GM23338 (cell line): ENCODE results near the gene SLCO4A1. TPM values are rescaled to one million over a fixed set of nuclear protein-coding genes. Genes with fewer than 3 reads are reported as not detected.

Source experiments
- ATAC-seq: fragments of 200-7000 bp; cut with Tn5 transposase; 3 replicates; pipeline ENCODE4 v1.9.1; 2020
- DNase-seq: peaks from one replicate; pipeline ENCODE4 v3.0.0-alpha.2; 2015; ENCODE audit warnings: low spot score
- H2AFZ ChIP-seq: fragments of 200-600 bp; sonication (generic); 2 replicates; pipeline ENCODE4 v1.8.0; 2016; ENCODE audit warnings: antibody characterized with exemption, mild to moderate bottlenecking, moderate library complexity
- H3F3A ChIP-seq: fragments of 200-600 bp; sonication (generic); replicated peaks from 2 replicates; pipeline ENCODE4 v1.8.0; 2017; ENCODE audit warnings: antibody characterized with exemption, mixed run types, low read depth
- H3K27ac ChIP-seq: fragments of 200-600 bp; sonication (generic); 2 replicates; pipeline ENCODE4 v1.6.1; 2016; ENCODE audit warnings: low read depth
- H3K27me3 ChIP-seq: fragments of 200-600 bp; sonication (generic); 2 replicates; pipeline ENCODE4 v1.8.0; 2016; ENCODE audit warnings: mild to moderate bottlenecking, mixed run types, moderate library complexity; ENCODE audit not compliant: insufficient read depth
- H3K36me3 ChIP-seq: fragments of 200-600 bp; sonication (generic); 2 replicates; pipeline ENCODE4 v1.8.0; 2016; ENCODE audit warnings: mild to moderate bottlenecking; ENCODE audit not compliant: insufficient read depth
- H3K4me1 ChIP-seq: fragments of 200-600 bp; sonication (generic); 2 replicates; pipeline ENCODE4 v1.8.0; 2016; ENCODE audit warnings: mild to moderate bottlenecking, moderate library complexity; ENCODE audit not compliant: insufficient read depth
- H3K4me2 ChIP-seq: fragments of 200-600 bp; sonication (generic); 2 replicates; pipeline ENCODE4 v1.7.1; 2017; ENCODE audit warnings: mixed run types
- H3K4me3 ChIP-seq: fragments of 200-600 bp; sonication (generic); 2 replicates; pipeline ENCODE4 v1.6.1; 2016; ENCODE audit warnings: mixed run types
- H3K79me2 ChIP-seq: fragments of 200-600 bp; sonication (generic); replicated peaks from 2 replicates; pipeline ENCODE4 v1.8.0; 2017; ENCODE audit warnings: mild to moderate bottlenecking; ENCODE audit not compliant: insufficient read depth
- H3K9me2 ChIP-seq: fragments of 200-600 bp; sonication (generic); 2 replicates; pipeline ENCODE4 v1.8.0; 2017; ENCODE audit not compliant: insufficient read depth
- H4K20me1 ChIP-seq: fragments of 200-600 bp; sonication (generic); replicated peaks from 2 replicates; pipeline ENCODE4 v1.8.0; 2017; ENCODE audit warnings: mild to moderate bottlenecking; ENCODE audit not compliant: insufficient read depth
- H3K27ac Mint-ChIP-seq: 2 replicates; pipeline ENCODE4 v1.8.0; 2020; ENCODE audit warnings: inconsistent platforms, mild to moderate bottlenecking, moderate library complexity, mixed read lengths
- H3K27me3 Mint-ChIP-seq: 3 replicates; pipeline ENCODE4 v1.8.0; 2022; ENCODE audit warnings: low read depth, mild to moderate bottlenecking, moderate library complexity, mixed read lengths, inconsistent platforms; ENCODE audit not compliant: insufficient read depth, poor library complexity
- H3K36me3 Mint-ChIP-seq: 3 replicates; pipeline ENCODE4 v1.8.0; 2021; ENCODE audit warnings: low read depth, mild to moderate bottlenecking, inconsistent platforms, moderate library complexity, mixed read lengths
- H3K4me1 Mint-ChIP-seq: 3 replicates; pipeline ENCODE4 v1.8.0; 2020; ENCODE audit warnings: mild to moderate bottlenecking, inconsistent platforms, mixed read lengths
- H3K4me3 Mint-ChIP-seq: 3 replicates; pipeline ENCODE4 v1.8.0; 2021; ENCODE audit warnings: moderate library complexity, mild to moderate bottlenecking, inconsistent platforms, mixed read lengths
- H3K9me3 Mint-ChIP-seq: 3 replicates; pipeline ENCODE4 v1.8.0; 2020; ENCODE audit warnings: moderate library complexity, mild to moderate bottlenecking, inconsistent platforms, mixed read lengths
- EZH2 ChIP-seq: fragments of 200-600 bp; sonication (generic); IDR thresholded peaks from one replicate; pipeline ENCODE4 v1.8.0; 2017; ENCODE audit warnings: antibody characterized with exemption, mild to moderate bottlenecking, low read depth; ENCODE audit not compliant: unreplicated experiment
- EZH2phosphoT487 ChIP-seq: fragments of 200-600 bp; sonication (generic); IDR thresholded peaks from one replicate; pipeline ENCODE4 v1.8.1; 2018; ENCODE audit warnings: antibody characterized with exemption; ENCODE audit not compliant: unreplicated experiment
- JUNB ChIP-seq: IDR thresholded peaks from one replicate; pipeline ENCODE4 v1.6.1; 2016; ENCODE audit warnings: antibody characterized with exemption; ENCODE audit not compliant: unreplicated experiment
- POLR2AphosphoS5 ChIP-seq: IDR thresholded peaks from 2 replicates; pipeline ENCODE4 v1.6.1; 2016; ENCODE audit warnings: antibody characterized with exemption, low read depth
- STAT1 ChIP-seq: IDR thresholded peaks from one replicate; pipeline ENCODE4 v1.6.1; 2016; ENCODE audit warnings: antibody characterized with exemption; ENCODE audit not compliant: unreplicated experiment
- ZNF114 ChIP-seq: fragments of 250-450 bp; sonication (Bioruptor Pico); IDR thresholded peaks from 2 replicates; pipeline ENCODE4 v1.5.0; 2020; ENCODE audit warnings: mild to moderate bottlenecking, moderate library complexity
- ZNF331 ChIP-seq: fragments of 250-450 bp; sonication (Bioruptor Pico); IDR thresholded peaks from 2 replicates; pipeline ENCODE4 v1.5.0; 2020; ENCODE audit warnings: low read depth, mild to moderate bottlenecking, moderate library complexity
- polyA plus RNA-seq: library from polyadenylated mRNA; unstranded; fragments of >200 nt; fragmentation: Nextera tagmentation; extraction: Ambion mirVana; gene quantifications from 2 replicates; pipeline ENCODE4 v1.2.1, GENCODE V29; 2016
- total RNA-seq: library from RNA; depleted of rRNA; stranded (reverse); fragments of >200 nt; shearing (Covaris generic); gene quantifications from 2 replicates; pipeline ENCODE4 v1.2.3, GENCODE V29; 2014
- TF ChIP-seq, protein P1 (sequence below), 2 experiments: fragments of 200-600 bp in 1 of 2; sonication (generic) in 1 of 2; conservative IDR thresholded peaks; 2 replicates each; pipeline versions ENCODE4 v1.5.1 to v1.6.1; 2016 to 2017; ENCODE audit warnings: antibody characterized with exemption in 2 of 2, low read depth in 2 of 2, mild to moderate bottlenecking in 2 of 2, moderate library complexity in 1 of 2
- TF ChIP-seq, protein P2 (sequence below): IDR thresholded peaks from 2 replicates; pipeline ENCODE4 v1.6.1; 2016; ENCODE audit warnings: antibody characterized with exemption
- TF ChIP-seq, protein P3 (sequence below): IDR thresholded peaks from one replicate; pipeline ENCODE4 v1.6.1; 2018; ENCODE audit warnings: antibody characterized with exemption; ENCODE audit not compliant: unreplicated experiment

The SLCO4A1 gene
- total and polyA plus RNA-seq, 2 experiments from 2014 or later = 28.5 to 41.6 TPM

DNA sequence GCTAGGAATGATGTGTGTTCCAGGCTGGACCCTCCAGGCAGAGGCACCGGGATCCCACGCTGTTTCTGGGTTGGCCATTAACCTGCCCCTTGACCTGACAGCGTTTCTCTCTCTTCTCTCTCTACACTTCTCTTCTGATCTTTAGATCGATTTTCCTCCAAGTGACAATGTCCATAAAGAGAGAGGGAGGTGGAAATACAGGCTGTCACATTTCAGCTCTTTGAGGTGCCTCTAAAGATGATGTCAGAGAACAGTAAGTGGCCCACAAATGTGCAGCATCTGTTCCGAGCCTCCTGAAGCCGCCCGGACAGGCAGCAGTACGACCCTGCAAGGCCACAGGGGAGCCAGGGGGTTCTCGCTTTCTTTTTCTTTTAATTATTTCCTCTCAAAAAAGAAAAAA, 2.5 kb upstream of the SLCO4A1 start:
- no peak for DNase-seq
- Mint-ChIP-seq H3K4me3 (no peak overlapping the region), H3K9me3 (no peaks in the 10 kb centered on the region), H3K27ac (no peak overlapping the region), H3K36me3 (no peaks in the 10 kb centered on the region; the same call in 2 of the 3 replicates), H3K4me1 (peaks cover 17% of the 10 kb centered on the region), H3K27me3 (peaks cover 32% of the 10 kb centered on the region)
- H3K4me3 ChIP-seq = no peak overlapping the region
- H4K20me1 ChIP-seq = peaks cover 9% of the 10 kb centered on the region; the same call in 1 of the 2 replicates
- peaks cover 14% of the 10 kb centered on the region; the same call in 1 of the 2 replicates for H3K4me1 ChIP-seq
- H3F3A ChIP-seq = peaks cover 5% of the 10 kb centered on the region; the same call in 1 of the 2 replicates
- no peak overlapping the region for H3K4me2 ChIP-seq
- H3K27ac ChIP-seq = no peak overlapping the region
- H3K9me2 ChIP-seq = no peaks in the 10 kb centered on the region
- no peaks in the 10 kb centered on the region for H3K36me3 ChIP-seq
- no peak overlapping the region for H2AFZ ChIP-seq
- no peak for ATAC-seq
- peaks cover 18% of the 10 kb centered on the region for H3K79me2 ChIP-seq
- TF ChIP-seq ZNF331 (CRISPR knock-in tag) = no peak
- peaks cover 33% of the 10 kb centered on the region for H3K27me3 ChIP-seq

DNA sequence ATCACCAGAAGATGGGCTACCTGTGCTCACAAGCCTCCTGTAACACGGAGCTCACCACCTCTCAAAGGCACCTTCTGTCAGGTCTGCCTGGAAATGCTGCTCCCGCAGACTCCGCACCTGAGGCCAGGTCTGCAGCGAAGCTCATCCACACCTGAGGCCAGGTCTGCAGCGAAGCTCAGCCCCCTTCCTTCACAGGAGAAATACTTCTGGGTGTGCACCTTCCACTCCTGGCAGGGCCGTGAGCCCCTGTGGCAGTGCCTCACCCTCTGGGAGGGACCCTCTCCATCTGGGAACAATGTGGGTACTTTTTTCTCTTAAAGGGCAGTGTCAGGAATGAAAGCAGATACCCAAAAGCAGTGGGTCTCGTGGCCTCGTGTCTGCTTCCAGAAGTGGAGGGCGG, 1.4 kb upstream of the SLCO4A1 start:
- no peaks in the 10 kb centered on the region for H3K9me2 ChIP-seq
- Mint-ChIP-seq H3K27me3 (peaks cover 34% of the 10 kb centered on the region), H3K4me3 (no peak overlapping the region), H3K9me3 (no peaks in the 10 kb centered on the region), H3K4me1 (peaks cover 9% of the 10 kb centered on the region), H3K36me3 (no peaks in the 10 kb centered on the region), H3K27ac (no peak overlapping the region)
- no peak for ATAC-seq
- TF ChIP-seq, protein P1, sequence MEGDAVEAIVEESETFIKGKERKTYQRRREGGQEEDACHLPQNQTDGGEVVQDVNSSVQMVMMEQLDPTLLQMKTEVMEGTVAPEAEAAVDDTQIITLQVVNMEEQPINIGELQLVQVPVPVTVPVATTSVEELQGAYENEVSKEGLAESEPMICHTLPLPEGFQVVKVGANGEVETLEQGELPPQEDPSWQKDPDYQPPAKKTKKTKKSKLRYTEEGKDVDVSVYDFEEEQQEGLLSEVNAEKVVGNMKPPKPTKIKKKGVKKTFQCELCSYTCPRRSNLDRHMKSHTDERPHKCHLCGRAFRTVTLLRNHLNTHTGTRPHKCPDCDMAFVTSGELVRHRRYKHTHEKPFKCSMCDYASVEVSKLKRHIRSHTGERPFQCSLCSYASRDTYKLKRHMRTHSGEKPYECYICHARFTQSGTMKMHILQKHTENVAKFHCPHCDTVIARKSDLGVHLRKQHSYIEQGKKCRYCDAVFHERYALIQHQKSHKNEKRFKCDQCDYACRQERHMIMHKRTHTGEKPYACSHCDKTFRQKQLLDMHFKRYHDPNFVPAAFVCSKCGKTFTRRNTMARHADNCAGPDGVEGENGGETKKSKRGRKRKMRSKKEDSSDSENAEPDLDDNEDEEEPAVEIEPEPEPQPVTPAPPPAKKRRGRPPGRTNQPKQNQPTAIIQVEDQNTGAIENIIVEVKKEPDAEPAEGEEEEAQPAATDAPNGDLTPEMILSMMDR (conservative IDR thresholded peaks at IDR 0.05; ENCODE audit: low read depth in 2 of 2) = no peak
- no peak overlapping the region for H2AFZ ChIP-seq
- peaks cover 29% of the 10 kb centered on the region for H3K79me2 ChIP-seq
- no peaks in the 10 kb centered on the region for H3K36me3 ChIP-seq
- no peak overlapping the region for H3K4me3 ChIP-seq
- H3K27ac ChIP-seq = no peak overlapping the region
- peaks cover 9% of the 10 kb centered on the region; the same call in 1 of the 2 replicates for H4K20me1 ChIP-seq
- no peak for DNase-seq
- H3F3A ChIP-seq = peaks cover 5% of the 10 kb centered on the region; the same call in 1 of the 2 replicates
- H3K27me3 ChIP-seq = peaks cover 33% of the 10 kb centered on the region
- peaks cover 11% of the 10 kb centered on the region; the same call in 1 of the 2 replicates for H3K4me1 ChIP-seq
- no peak overlapping the region for H3K4me2 ChIP-seq

DNA sequence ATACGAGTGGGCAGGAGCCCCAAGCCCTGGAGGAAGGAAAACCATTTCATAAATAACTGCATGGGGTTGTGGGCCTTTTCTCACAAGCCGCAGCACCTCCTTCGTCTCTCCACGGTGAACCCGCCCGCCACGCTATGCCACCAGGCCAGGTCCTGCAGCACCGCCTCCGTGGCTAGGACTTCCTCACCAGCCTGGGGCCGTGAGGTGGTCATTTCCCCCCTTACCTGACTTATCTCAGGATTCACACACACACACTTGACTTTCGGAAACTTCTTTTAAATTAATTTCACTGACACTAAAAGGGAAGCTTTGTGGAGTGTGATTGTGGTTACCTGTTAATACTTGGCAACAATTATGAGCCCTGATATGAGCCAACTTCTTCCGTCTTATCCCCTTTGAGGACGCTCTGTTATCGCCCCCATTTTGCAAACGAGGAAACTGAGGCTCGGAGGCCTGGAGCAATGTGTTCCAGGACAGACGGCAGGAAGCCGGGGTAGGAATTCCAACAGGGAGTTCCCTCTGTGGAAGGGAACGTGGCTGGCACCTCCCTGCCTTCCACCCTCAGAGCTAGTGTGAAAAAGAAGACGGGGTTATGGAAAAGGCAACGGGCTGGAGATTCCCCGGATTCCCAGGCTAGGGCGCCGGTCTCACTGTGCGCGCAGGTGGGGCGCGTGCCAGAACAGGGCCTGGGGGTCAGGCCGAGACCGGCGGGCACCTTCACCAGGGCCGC, 817 bp upstream of the SLCO4A1 start:
- Histone ChIP-seq H4K20me1 (peaks cover 12% of the 10 kb centered on the region; the same call in 1 of the 2 replicates), H3K9me2 (no peaks in the 10 kb centered on the region), H3F3A (peaks cover 5% of the 10 kb centered on the region; the same call in 1 of the 2 replicates), H3K4me1 (peaks cover 10% of the 10 kb centered on the region; the same call in 1 of the 2 replicates), H3K4me3 (peak overlapping the region; percentile 78), H2AFZ (peak overlapping the region; percentile 69; the same call in 1 of the 2 replicates), H3K27me3 (peaks cover 33% of the 10 kb centered on the region), H3K36me3 (no peaks in the 10 kb centered on the region), H3K79me2 (peaks cover 35% of the 10 kb centered on the region), H3K4me2 (peak overlapping the region; percentile 88), H3K27ac (no peak overlapping the region)
- H3K9me3 Mint-ChIP-seq = no peaks in the 10 kb centered on the region
- H3K36me3 Mint-ChIP-seq = no peaks in the 10 kb centered on the region
- DNase-seq = peak; percentile 48
- ATAC-seq = peak; percentile 33
- peak overlapping the region; percentile 70 for H3K4me3 Mint-ChIP-seq
- no peak overlapping the region for H3K27ac Mint-ChIP-seq
- peaks cover 35% of the 10 kb centered on the region for H3K27me3 Mint-ChIP-seq
- peaks cover 5% of the 10 kb centered on the region for H3K4me1 Mint-ChIP-seq
- TF ChIP-seq JUNB (no peak), ZNF114 (CRISPR knock-in tag) (no peak), EZH2 (no peak), EZH2phosphoT487 (no peak), ZNF331 (CRISPR knock-in tag) (no peak), STAT1 (no peak), POLR2AphosphoS5 (no peak)
- TF ChIP-seq, protein P2, sequence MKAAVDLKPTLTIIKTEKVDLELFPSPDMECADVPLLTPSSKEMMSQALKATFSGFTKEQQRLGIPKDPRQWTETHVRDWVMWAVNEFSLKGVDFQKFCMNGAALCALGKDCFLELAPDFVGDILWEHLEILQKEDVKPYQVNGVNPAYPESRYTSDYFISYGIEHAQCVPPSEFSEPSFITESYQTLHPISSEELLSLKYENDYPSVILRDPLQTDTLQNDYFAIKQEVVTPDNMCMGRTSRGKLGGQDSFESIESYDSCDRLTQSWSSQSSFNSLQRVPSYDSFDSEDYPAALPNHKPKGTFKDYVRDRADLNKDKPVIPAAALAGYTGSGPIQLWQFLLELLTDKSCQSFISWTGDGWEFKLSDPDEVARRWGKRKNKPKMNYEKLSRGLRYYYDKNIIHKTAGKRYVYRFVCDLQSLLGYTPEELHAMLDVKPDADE = no peak
- TF ChIP-seq, protein P3, sequence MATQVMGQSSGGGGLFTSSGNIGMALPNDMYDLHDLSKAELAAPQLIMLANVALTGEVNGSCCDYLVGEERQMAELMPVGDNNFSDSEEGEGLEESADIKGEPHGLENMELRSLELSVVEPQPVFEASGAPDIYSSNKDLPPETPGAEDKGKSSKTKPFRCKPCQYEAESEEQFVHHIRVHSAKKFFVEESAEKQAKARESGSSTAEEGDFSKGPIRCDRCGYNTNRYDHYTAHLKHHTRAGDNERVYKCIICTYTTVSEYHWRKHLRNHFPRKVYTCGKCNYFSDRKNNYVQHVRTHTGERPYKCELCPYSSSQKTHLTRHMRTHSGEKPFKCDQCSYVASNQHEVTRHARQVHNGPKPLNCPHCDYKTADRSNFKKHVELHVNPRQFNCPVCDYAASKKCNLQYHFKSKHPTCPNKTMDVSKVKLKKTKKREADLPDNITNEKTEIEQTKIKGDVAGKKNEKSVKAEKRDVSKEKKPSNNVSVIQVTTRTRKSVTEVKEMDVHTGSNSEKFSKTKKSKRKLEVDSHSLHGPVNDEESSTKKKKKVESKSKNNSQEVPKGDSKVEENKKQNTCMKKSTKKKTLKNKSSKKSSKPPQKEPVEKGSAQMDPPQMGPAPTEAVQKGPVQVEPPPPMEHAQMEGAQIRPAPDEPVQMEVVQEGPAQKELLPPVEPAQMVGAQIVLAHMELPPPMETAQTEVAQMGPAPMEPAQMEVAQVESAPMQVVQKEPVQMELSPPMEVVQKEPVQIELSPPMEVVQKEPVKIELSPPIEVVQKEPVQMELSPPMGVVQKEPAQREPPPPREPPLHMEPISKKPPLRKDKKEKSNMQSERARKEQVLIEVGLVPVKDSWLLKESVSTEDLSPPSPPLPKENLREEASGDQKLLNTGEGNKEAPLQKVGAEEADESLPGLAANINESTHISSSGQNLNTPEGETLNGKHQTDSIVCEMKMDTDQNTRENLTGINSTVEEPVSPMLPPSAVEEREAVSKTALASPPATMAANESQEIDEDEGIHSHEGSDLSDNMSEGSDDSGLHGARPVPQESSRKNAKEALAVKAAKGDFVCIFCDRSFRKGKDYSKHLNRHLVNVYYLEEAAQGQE = no peak
